Endodermal cell (in vitro differentiated cells): ENCODE measurements around the gene LILRA1. TPM values are rescaled to one million over a fixed set of nuclear protein-coding genes. Genes with fewer than 3 reads are reported as not detected.

Source experiments
- DNase-seq: peaks from one replicate; pipeline ENCODE4 v3.0.0-alpha.2; 2017
- H3K27ac ChIP-seq: 2 replicates; pipeline ENCODE4 v1.5.1; 2013; ENCODE audit warnings: mild to moderate bottlenecking, low read depth, low read length, moderate library complexity
- H3K27me3 ChIP-seq: 2 replicates; pipeline ENCODE4 v1.6.1; 2013; ENCODE audit warnings: mild to moderate bottlenecking, low read length, moderate library complexity; ENCODE audit not compliant: insufficient read depth, control insufficient read depth, poor library complexity, severe bottlenecking
- H3K36me3 ChIP-seq: 2 replicates; pipeline ENCODE4 v1.7.0; 2013; ENCODE audit warnings: mild to moderate bottlenecking, low read length, moderate library complexity; ENCODE audit not compliant: control insufficient read depth, insufficient read depth
- H3K4me1 ChIP-seq: one replicate; pipeline ENCODE4 v1.7.0; 2013; ENCODE audit warnings: low read length; ENCODE audit not compliant: control insufficient read depth, insufficient read depth
- H3K4me3 ChIP-seq: 2 replicates; pipeline ENCODE4 v1.5.1; 2013; ENCODE audit warnings: mild to moderate bottlenecking, low read length, moderate library complexity
- H3K9ac ChIP-seq: 2 replicates; pipeline ENCODE4 v1.6.1; 2013; ENCODE audit warnings: mild to moderate bottlenecking, low read length, moderate library complexity; ENCODE audit not compliant: poor library complexity, severe bottlenecking; ENCODE audit errors: extremely low read depth
- H3K9me3 ChIP-seq: 2 replicates; pipeline ENCODE4 v1.6.1; 2013; ENCODE audit warnings: mild to moderate bottlenecking, low read length, moderate library complexity; ENCODE audit not compliant: control insufficient read depth
- H3K27ac Mint-ChIP-seq: 2 replicates; pipeline ENCODE4 v1.8.0; 2020; ENCODE audit warnings: mixed read lengths
- H3K27me3 Mint-ChIP-seq: 2 replicates; pipeline ENCODE4 v1.8.0; 2021; ENCODE audit warnings: mild to moderate bottlenecking, mixed read lengths; ENCODE audit not compliant: insufficient read depth
- H3K36me3 Mint-ChIP-seq: 2 replicates; pipeline ENCODE4 v1.8.0; 2020; ENCODE audit warnings: low read depth, mixed read lengths
- H3K4me1 Mint-ChIP-seq: 2 replicates; pipeline ENCODE4 v1.8.0; 2020; ENCODE audit warnings: mixed read lengths
- H3K4me3 Mint-ChIP-seq: 2 replicates; pipeline ENCODE4 v1.8.0; 2020; ENCODE audit warnings: mild to moderate bottlenecking, moderate library complexity, mixed read lengths
- H3K9me3 Mint-ChIP-seq: 2 replicates; pipeline ENCODE4 v1.8.0; 2020; ENCODE audit warnings: mild to moderate bottlenecking, mixed read lengths
- CTCF ChIP-seq: fragments of 200-600 bp; sonication (generic); conservative IDR thresholded peaks from 2 replicates; pipeline ENCODE4 v1.5.0; 2021; ENCODE audit warnings: antibody characterized with exemption, mild to moderate bottlenecking
- WGBS, 2 experiments: methylation state at CpG; one replicate each; pipeline versions ENCODE4 v1.1.5 to v1.1.7; 2013; ENCODE audit warnings: missing lambda C conversion rate in 2 of 2, mixed read lengths in 1 of 2; ENCODE audit not compliant: insufficient coverage in 1 of 2, insufficient read length in 1 of 2; 5-methylcytosine and 5-hydroxymethylcytosine counted together
- total RNA-seq, 2 donors: library from RNA; stranded (reverse); fragmentation: NEBNext Ultra II Directional in 1 of 2; extraction: Animal tissue kit (Norgen Biotek cat#: 25700) in 1 of 2; gene quantifications; 2 replicates in 1 of 2; 3 replicates in 1 of 2; pipeline ENCODE4 v1.2.1, GENCODE V29; 2021

The LILRA1 gene
- total RNA-seq, 2 donors from 2014 or later: not detected

- Mint-ChIP-seq H3K4me1 (no peaks in the 10 kb centered on the region), H3K36me3 (peaks cover 3% of the 10 kb centered on the region), H3K4me3 (no peak overlapping the region), H3K27ac (no peak overlapping the region), H3K27me3 (no peaks in the 10 kb centered on the region), H3K9me3 (peaks cover 92% of the 10 kb centered on the region)
- no peak for TF ChIP-seq CTCF
- no peaks in the 10 kb centered on the region for H3K36me3 ChIP-seq
- H3K9me3 ChIP-seq: peaks cover 78% of the 10 kb centered on the region
- 82 to 84% methylated on average over 6 to 7 of the region's 7 CpGs for WGBS, 2 experiments
- no peaks in the 10 kb centered on the region for H3K4me1 ChIP-seq
- H3K27ac ChIP-seq: no peak overlapping the region
- no peak for DNase-seq
- no peak overlapping the region for H3K4me3 ChIP-seq
- no peak overlapping the region for H3K9ac ChIP-seq
- H3K27me3 ChIP-seq: no peaks in the 10 kb centered on the region
These were observed 14.8 kb downstream of the LILRA1 start for GRCh38 chr19:54608205-54608604.

GRCh38 chr19:54608792-54609191, 15.4 kb downstream of the LILRA1 start:
- H3K9me3 Mint-ChIP-seq: peaks cover 95% of the 10 kb centered on the region

GRCh38 chr19:54609356-54609791, 15.9 kb downstream of the LILRA1 start:
- Histone ChIP-seq H3K36me3 (no peaks in the 10 kb centered on the region), H3K9me3 (peaks cover 75% of the 10 kb centered on the region), H3K4me1 (no peaks in the 10 kb centered on the region), H3K9ac (no peak overlapping the region), H3K27ac (no peak overlapping the region), H3K4me3 (no peak overlapping the region), H3K27me3 (no peaks in the 10 kb centered on the region)
- Mint-ChIP-seq H3K27ac (no peak overlapping the region), H3K4me3 (no peak overlapping the region), H3K4me1 (no peaks in the 10 kb centered on the region), H3K36me3 (peaks cover 3% of the 10 kb centered on the region), H3K27me3 (no peaks in the 10 kb centered on the region), H3K9me3 (peaks cover 96% of the 10 kb centered on the region)
- 83 to 88% methylated on average over 15 to 26 of the region's 26 CpGs for WGBS, 2 experiments
- DNase-seq: no peak
- no peak for TF ChIP-seq CTCF

More at GRCh38 chr19:54608792-54609191, 15.4 kb downstream of the LILRA1 start:
- Mint-ChIP-seq H3K36me3 (peaks cover 3% of the 10 kb centered on the region), H3K27me3 (no peaks in the 10 kb centered on the region), H3K4me1 (no peaks in the 10 kb centered on the region), H3K27ac (no peak overlapping the region), H3K4me3 (no peak overlapping the region)
- Histone ChIP-seq H3K27me3 (no peaks in the 10 kb centered on the region), H3K9ac (no peak overlapping the region), H3K36me3 (no peaks in the 10 kb centered on the region), H3K4me3 (no peak overlapping the region), H3K27ac (no peak overlapping the region), H3K4me1 (no peaks in the 10 kb centered on the region), H3K9me3 (peaks cover 75% of the 10 kb centered on the region)
- no peak for TF ChIP-seq CTCF
- WGBS, 2 experiments: 83 to 99% methylated on average over 9 to 15 of the region's 15 CpGs
- no peak for DNase-seq
